Glutamatergic neuron (in vitro differentiated cells): ENCODE data around the gene ENTPD1. TPM values are rescaled to one million over a fixed set of nuclear protein-coding genes. Genes with fewer than 3 reads are reported as not detected.

Experiments
- DNase-seq: peaks from one replicate; pipeline ENCODE4 v3.0.0; 2022
- H3K27ac Mint-ChIP-seq: one replicate; pipeline ENCODE4 v1.8.0; 2020; ENCODE audit warnings: mild to moderate bottlenecking, mixed read lengths, inconsistent platforms; ENCODE audit not compliant: unreplicated experiment
- H3K27me3 Mint-ChIP-seq: one replicate; pipeline ENCODE4 v1.8.0; 2020; ENCODE audit warnings: mild to moderate bottlenecking, moderate library complexity, mixed read lengths, inconsistent platforms; ENCODE audit not compliant: unreplicated experiment
- H3K36me3 Mint-ChIP-seq: one replicate; pipeline ENCODE4 v1.8.0; 2020; ENCODE audit warnings: mild to moderate bottlenecking, mixed read lengths, inconsistent platforms; ENCODE audit not compliant: unreplicated experiment
- H3K4me1 Mint-ChIP-seq: one replicate; pipeline ENCODE4 v1.8.0; 2020; ENCODE audit warnings: mild to moderate bottlenecking, low read depth, mixed read lengths, inconsistent platforms; ENCODE audit not compliant: unreplicated experiment
- H3K4me3 Mint-ChIP-seq: one replicate; pipeline ENCODE4 v1.8.0; 2020; ENCODE audit warnings: mild to moderate bottlenecking, mixed read lengths, inconsistent platforms; ENCODE audit not compliant: unreplicated experiment
- H3K9me3 Mint-ChIP-seq: one replicate; pipeline ENCODE4 v1.8.0; 2020; ENCODE audit warnings: mild to moderate bottlenecking, moderate library complexity, mixed read lengths, inconsistent platforms; ENCODE audit not compliant: unreplicated experiment
- total RNA-seq: library from RNA; stranded (reverse); fragmentation: NEBNext Ultra II Directional; extraction: Animal tissue kit (Norgen Biotek cat#: 25700); gene quantifications from one replicate; pipeline ENCODE4 v1.2.1, GENCODE V29; 2021; ENCODE audit not compliant: unreplicated experiment
- TF ChIP-seq, protein P1 (sequence below): fragments of 200-600 bp; sonication (generic); IDR thresholded peaks from one replicate; pipeline ENCODE4 v1.5.0; 2021; ENCODE audit not compliant: partially characterized antibody, unreplicated experiment

The ENTPD1 gene
- total RNA-seq, 1 donor from 2014 or later: not detected

DNA sequence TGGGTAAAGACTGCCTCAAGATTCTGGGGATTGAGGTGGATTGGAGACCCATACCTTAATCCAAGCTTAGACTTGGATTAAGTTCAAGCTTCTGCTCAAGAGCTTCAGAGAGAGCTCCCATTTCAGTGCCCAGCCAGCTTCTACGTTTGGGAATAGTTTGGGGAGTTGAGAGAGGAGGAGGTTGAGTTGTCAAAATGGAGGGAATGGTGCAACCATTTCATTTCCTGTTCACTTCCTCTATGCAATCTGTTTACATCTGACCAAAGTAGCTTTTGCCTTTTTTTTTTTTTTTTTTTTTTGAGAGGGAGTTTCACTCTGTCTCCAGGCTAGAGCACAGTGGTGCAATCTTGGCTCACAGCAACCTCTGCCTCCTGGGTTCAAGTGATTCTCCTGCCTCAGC, 65.8 kb downstream of the ENTPD1 start:
- DNase-seq: no peak
- no peaks in the 10 kb centered on the region for H3K36me3 Mint-ChIP-seq
- H3K27ac Mint-ChIP-seq: no peak overlapping the region
- no peaks in the 10 kb centered on the region for H3K9me3 Mint-ChIP-seq
- TF ChIP-seq, protein P1, sequence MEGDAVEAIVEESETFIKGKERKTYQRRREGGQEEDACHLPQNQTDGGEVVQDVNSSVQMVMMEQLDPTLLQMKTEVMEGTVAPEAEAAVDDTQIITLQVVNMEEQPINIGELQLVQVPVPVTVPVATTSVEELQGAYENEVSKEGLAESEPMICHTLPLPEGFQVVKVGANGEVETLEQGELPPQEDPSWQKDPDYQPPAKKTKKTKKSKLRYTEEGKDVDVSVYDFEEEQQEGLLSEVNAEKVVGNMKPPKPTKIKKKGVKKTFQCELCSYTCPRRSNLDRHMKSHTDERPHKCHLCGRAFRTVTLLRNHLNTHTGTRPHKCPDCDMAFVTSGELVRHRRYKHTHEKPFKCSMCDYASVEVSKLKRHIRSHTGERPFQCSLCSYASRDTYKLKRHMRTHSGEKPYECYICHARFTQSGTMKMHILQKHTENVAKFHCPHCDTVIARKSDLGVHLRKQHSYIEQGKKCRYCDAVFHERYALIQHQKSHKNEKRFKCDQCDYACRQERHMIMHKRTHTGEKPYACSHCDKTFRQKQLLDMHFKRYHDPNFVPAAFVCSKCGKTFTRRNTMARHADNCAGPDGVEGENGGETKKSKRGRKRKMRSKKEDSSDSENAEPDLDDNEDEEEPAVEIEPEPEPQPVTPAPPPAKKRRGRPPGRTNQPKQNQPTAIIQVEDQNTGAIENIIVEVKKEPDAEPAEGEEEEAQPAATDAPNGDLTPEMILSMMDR: no peak
- H3K4me3 Mint-ChIP-seq: no peak overlapping the region
- no peaks in the 10 kb centered on the region for H3K27me3 Mint-ChIP-seq
- H3K4me1 Mint-ChIP-seq: no peaks in the 10 kb centered on the region

DNA sequence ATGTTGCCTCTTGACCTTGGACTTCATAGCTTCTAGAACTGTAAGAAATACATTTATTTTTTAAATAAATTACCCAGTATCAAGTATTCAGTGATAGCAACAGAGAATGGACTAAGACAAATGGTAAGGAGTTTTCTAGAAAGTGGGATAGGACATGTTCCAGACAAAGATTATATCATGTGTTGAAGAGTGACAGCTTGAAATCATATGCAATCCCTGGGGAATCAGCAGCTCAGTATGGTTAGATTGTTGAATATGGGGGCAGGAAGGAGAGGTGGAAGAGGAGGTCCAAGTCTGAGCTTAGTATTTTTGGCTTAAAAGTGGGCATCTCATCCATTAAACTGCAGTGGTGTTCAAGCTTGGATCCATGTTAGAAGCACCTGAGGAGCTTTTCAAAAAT, 74.1 kb downstream of the ENTPD1 start:
- Mint-ChIP-seq H3K4me1 (no peaks in the 10 kb centered on the region), H3K27me3 (no peaks in the 10 kb centered on the region), H3K27ac (no peak overlapping the region), H3K36me3 (no peaks in the 10 kb centered on the region), H3K9me3 (no peaks in the 10 kb centered on the region), H3K4me3 (no peak overlapping the region)
- DNase-seq: no peak
- TF ChIP-seq, protein P1: no peak

DNA sequence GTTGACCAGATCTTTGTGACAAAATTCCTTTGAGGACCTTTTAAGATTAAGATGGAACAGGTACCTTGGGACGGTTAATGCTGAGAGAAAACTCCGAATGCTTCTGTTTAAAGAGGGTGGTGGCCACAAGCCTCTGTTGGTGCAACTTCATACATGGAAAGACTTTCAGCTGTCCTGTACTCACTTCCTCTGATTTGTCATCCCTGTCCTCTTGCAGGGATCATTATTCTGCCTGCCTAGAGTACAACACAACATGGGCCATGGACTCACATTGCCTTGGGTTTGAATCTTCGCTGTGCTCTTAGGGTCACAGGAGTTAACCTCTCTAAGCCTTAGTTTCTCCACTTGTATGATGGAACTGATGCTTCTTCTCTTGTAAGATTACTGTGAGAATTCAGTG, 75.1 kb downstream of the ENTPD1 start:
- Mint-ChIP-seq H3K4me1 (no peaks in the 10 kb centered on the region), H3K27ac (no peak overlapping the region), H3K36me3 (no peaks in the 10 kb centered on the region), H3K27me3 (no peaks in the 10 kb centered on the region), H3K9me3 (no peaks in the 10 kb centered on the region), H3K4me3 (no peak overlapping the region)
- TF ChIP-seq, protein P1: no peak
- no peak for DNase-seq

DNA sequence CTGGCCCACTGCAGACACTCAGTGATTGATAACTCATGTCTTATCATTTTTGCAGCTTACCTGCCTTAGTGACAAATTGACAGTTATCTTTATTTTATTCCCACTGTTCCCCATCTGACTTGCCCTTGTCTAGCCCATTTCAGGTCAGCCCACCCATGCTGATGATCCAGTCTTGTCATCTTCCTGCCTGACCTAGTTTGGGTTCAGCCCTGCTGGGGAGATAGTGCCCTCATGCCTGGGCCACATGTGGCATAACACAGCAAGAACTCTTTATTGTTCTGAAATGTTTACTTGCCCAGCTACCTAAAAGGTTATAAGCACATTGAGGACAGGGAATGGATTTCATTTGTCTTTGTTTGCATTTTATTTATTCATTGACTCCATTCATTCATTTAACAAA, 75.6 kb downstream of the ENTPD1 start:
- Mint-ChIP-seq H3K9me3 (no peaks in the 10 kb centered on the region), H3K27me3 (no peaks in the 10 kb centered on the region), H3K4me3 (no peak overlapping the region), H3K27ac (no peak overlapping the region), H3K4me1 (no peaks in the 10 kb centered on the region), H3K36me3 (no peaks in the 10 kb centered on the region)
- DNase-seq: no peak
- TF ChIP-seq, protein P1: no peak

DNA sequence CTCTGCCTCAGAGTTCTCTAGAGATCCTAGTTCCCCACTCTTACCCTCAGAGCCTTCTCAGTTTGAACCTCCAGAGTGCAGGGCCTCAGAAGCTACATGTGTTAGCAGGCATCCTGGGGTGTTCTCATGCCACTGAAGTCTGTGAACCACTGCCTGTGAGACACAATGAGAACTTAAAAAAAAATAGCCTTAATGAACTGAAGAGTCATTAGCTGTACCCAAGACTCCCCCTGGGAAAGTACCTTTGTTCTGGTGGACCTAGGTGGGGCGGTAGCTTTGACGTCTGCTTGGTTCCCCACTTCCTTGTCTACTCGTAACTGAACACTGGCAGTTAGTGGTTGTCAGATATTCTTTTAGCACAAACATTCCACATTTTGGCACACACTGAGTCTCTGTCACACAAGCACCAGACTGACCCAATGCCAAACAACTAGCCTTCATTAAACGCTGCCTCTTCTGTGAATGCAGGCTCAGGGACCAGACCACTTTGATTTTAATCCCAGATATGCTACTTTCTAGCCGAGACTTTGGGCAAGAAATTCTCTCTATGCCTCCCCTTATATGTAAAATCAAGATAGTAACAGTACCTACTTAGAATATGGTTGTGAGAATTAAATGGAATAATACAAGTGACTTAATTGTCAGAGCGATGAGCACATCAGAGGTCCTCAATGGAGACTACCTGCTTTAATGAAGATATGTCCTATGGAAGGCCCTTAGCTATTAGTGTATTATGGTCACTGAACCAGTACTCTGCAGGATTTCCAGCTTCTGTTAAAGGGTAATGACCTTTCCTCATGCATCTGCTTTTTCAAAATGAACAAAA, 76.5 kb downstream of the ENTPD1 start:
- H3K27me3 Mint-ChIP-seq: no peaks in the 10 kb centered on the region
- no peaks in the 10 kb centered on the region for H3K9me3 Mint-ChIP-seq
- no peak overlapping the region for H3K4me3 Mint-ChIP-seq
- DNase-seq: no peak
- H3K36me3 Mint-ChIP-seq: no peaks in the 10 kb centered on the region
- TF ChIP-seq, protein P1: no peak
- H3K4me1 Mint-ChIP-seq: no peaks in the 10 kb centered on the region
- H3K27ac Mint-ChIP-seq: no peak overlapping the region
